Measurements from ENCODE around the gene NTM.

Gene NTM

DNA sequence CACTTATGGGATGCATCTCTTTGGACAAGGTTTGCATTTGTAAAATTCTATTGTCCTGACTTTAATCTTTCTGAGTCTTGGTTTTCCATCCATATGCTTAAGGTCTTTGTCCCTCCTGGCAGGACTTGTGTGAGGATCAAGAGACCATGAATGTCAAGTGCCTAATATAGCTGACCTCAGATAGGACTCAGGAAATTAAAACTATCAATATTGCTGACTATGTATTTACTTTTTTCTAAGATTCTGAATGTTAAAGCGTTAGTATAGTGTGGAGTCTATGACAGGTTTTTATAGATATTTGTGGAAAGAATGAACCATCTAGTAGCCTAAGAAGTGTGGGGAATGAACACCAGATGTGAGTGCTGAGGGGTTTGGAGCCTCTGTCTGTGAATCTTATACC lies 637.8 kb downstream of the NTM start:
- 100% methylated on average over 1 of the region's 1 CpG; no CpG with 5 or more reads in 1 of the 2 experiments for WGBS, 2 experiments (ENCODE audit: insufficient coverage in 2 of 2)
- Histone ChIP-seq H3K4me3 (ENCODE audit: extremely low read depth, insufficient read depth, low read length, poor library complexity, severe bottlenecking) (no peak overlapping the region), H3K36me3 (ENCODE audit: control insufficient read depth, insufficient read depth, low read length) (no peaks in the 10 kb centered on the region), H3K9me3 (ENCODE audit: control insufficient read depth, low read length) (no peaks in the 10 kb centered on the region), H3K4me1 (ENCODE audit: control insufficient read depth, insufficient read depth, low read length, poor library complexity, severe bottlenecking) (no peaks in the 10 kb centered on the region), H3K27ac (ENCODE audit: low read depth, low read length, severe bottlenecking) (no peak overlapping the region)

DNA sequence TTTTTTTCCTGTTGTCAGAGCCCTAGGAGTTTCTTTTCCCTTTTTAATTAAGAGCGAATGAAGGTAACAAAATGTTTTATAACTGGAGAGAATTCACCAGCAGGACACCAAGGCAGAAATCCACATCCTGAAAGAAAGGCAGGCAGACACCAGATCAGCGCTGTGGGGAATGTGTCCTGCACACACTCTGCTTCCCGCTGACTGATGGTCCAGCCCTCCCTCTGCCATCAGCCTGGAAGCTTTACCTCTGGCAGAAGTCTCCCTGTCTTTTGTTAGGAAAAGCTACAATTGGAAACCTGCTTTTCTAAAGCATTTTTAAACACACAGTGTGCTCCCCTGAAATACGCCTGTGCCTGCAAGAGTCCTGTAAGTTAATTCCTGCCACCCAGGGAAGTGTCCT lies 638.5 kb downstream of the NTM start:
- no peak overlapping the region for H3K4me3 ChIP-seq (ENCODE audit: extremely low read depth, insufficient read depth, low read length, poor library complexity, severe bottlenecking)
- no peaks in the 10 kb centered on the region for H3K36me3 ChIP-seq (ENCODE audit: control insufficient read depth, insufficient read depth, low read length)
- no peaks in the 10 kb centered on the region for H3K4me1 ChIP-seq (ENCODE audit: control insufficient read depth, insufficient read depth, low read length, poor library complexity, severe bottlenecking)
- no peak overlapping the region for H3K27ac ChIP-seq (ENCODE audit: low read depth, low read length, severe bottlenecking)
- WGBS, 2 experiments (ENCODE audit: insufficient coverage in 2 of 2), result 0 to 40% methylated on average over 1 to 2 of the region's 4 CpGs
- no peaks in the 10 kb centered on the region for H3K9me3 ChIP-seq (ENCODE audit: control insufficient read depth, low read length)

DNA sequence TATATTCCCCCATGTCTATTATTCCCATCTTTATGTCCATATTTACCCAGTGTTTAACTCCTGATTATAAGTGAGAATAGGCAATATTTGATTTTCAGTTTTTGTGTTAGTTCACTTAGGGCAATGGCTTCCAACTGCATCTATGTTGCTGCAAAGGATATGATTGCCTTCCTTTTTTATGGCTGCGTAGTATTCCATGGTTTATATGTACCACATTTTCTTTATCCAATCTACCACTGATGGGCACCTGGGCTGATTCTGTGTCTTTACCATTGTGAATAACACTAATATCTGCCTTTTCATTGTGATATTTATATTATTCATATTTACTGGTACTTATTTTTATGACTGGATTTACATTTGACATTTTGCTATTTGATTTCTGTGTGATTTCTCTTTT lies 649.6 kb downstream of the NTM start:
- Histone ChIP-seq H3K36me3 (ENCODE audit: control insufficient read depth, insufficient read depth, low read length) (no peaks in the 10 kb centered on the region), H3K27ac (ENCODE audit: low read depth, low read length, severe bottlenecking) (no peak overlapping the region)
- WGBS, 2 experiments (ENCODE audit: insufficient coverage in 2 of 2), result no CpG with 5 or more reads among the region's 1 CpG

DNA sequence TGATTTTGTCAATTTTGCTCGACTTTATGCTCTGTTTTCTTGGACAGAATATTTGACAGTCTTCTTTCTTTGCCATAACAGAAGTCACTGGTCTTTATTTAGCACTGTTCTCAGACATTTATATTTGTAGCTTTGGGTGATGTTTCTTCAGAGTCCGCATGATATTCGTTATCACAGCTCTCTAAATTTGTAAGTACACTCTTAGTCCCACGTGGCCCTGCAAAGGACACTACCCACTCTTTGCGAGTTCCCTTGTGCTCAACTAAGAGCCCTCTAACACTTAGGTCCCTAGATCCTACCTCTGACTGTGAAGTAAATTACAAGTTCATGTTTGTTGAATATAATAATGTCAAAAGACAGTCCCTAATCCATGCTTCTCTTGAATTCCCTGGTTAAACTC lies 651.9 kb downstream of the NTM start:
- 83% methylated on average over 1 of the region's 5 CpGs; no CpG with 5 or more reads in 1 of the 2 experiments for WGBS, 2 experiments (ENCODE audit: insufficient coverage in 2 of 2)
- H3K9me3 ChIP-seq (ENCODE audit: control insufficient read depth, low read length), result peaks cover 3% of the 10 kb centered on the region
- H3K4me1 ChIP-seq (ENCODE audit: control insufficient read depth, insufficient read depth, low read length, poor library complexity, severe bottlenecking), result peaks cover 19% of the 10 kb centered on the region
- H3K4me3 ChIP-seq (ENCODE audit: extremely low read depth, insufficient read depth, low read length, poor library complexity, severe bottlenecking), result no peak overlapping the region
- H3K27ac ChIP-seq (ENCODE audit: low read depth, low read length, severe bottlenecking), result no peak overlapping the region
- H3K36me3 ChIP-seq (ENCODE audit: control insufficient read depth, insufficient read depth, low read length), result no peaks in the 10 kb centered on the region

More for the DNA sequence above, 649.6 kb downstream of the NTM start:
- Histone ChIP-seq H3K4me1 (ENCODE audit: control insufficient read depth, insufficient read depth, low read length, poor library complexity, severe bottlenecking) (peaks cover 9% of the 10 kb centered on the region), H3K4me3 (ENCODE audit: extremely low read depth, insufficient read depth, low read length, poor library complexity, severe bottlenecking) (no peak overlapping the region), H3K9me3 (ENCODE audit: control insufficient read depth, low read length) (peaks cover 3% of the 10 kb centered on the region)

DNA sequence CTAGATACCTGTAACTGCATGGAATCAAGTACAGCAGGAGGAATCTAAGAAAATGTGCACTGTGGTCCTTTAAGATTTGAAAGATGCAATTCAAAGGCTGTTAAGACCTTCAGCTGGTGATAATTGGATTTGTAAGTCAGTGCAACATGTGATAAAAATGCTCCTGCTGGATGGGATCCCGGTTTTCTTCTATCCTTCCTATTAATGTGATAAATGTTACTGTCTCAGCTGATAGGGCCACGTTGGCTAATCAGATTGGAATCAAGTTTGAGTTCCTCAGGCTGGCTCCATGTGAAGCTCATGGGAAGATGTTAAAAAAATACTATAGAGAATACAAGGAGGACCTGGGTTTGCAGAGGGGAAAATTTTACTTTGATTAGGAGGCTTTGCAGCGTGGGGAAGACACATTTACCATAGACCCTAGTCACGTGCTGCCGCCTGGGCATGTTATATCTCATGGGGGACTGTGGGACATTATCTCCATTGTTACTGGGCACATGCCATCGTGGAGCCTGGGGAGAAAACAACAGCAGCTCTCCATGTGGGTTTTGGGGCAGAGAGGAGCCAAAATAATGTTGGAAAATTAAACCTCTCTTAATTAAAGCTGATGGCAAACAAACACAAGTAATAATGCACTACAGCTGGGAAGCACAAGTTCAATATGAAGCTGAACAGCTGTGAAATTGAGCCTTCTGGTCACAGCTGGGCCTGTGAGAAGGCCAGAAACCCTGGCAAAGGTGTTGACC lies 652.5 kb downstream of the NTM start:
- WGBS, 2 experiments (ENCODE audit: insufficient coverage in 2 of 2), result 92% methylated on average over 3 of the region's 6 CpGs; no CpG with 5 or more reads in 1 of the 2 experiments
- Histone ChIP-seq H3K4me1 (ENCODE audit: control insufficient read depth, insufficient read depth, low read length, poor library complexity, severe bottlenecking) (peaks cover 19% of the 10 kb centered on the region), H3K27ac (ENCODE audit: low read depth, low read length, severe bottlenecking) (no peak overlapping the region), H3K4me3 (ENCODE audit: extremely low read depth, insufficient read depth, low read length, poor library complexity, severe bottlenecking) (no peak overlapping the region), H3K36me3 (ENCODE audit: control insufficient read depth, insufficient read depth, low read length) (no peaks in the 10 kb centered on the region), H3K9me3 (ENCODE audit: control insufficient read depth, low read length) (peaks cover 3% of the 10 kb centered on the region)

DNA sequence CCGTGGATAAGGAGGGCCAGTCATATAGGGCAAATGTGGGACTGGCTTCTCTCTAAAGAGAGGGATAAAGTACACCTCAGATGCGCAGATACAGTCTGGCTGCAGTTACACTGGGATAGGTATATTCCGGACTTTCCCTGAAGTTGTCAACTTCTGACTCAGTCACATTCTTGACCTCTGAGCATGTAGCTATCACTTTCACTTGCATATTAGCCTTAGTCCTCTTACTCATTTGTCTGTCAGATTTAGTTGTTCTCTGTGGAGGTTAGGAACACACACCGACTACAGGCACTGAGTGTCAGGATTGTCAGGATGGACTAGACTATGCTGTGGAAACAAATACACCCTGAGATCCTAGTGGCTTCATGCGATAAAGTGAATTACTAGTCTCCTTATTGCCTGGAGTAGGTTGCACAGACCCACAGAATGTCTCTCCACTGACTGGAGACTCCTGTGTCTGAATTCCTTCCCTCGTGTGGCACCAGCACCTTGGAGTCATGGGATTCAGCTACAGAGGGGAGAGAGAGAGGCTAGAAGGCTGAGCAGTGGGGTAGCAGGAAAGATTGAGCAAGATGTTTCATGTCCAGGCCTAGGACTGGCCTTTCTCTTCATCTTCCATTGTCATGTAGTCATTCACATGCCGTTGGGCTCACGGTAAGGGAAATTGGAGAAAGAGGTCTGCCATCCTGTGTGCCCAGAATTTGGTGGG lies 654.3 kb downstream of the NTM start:
- Histone ChIP-seq H3K4me1 (ENCODE audit: control insufficient read depth, insufficient read depth, low read length, poor library complexity, severe bottlenecking) (peaks cover 19% of the 10 kb centered on the region), H3K27ac (ENCODE audit: low read depth, low read length, severe bottlenecking) (no peak overlapping the region)
- WGBS, 2 experiments (ENCODE audit: insufficient coverage in 2 of 2), result 85 to 89% methylated on average over 7 of the region's 8 CpGs

DNA sequence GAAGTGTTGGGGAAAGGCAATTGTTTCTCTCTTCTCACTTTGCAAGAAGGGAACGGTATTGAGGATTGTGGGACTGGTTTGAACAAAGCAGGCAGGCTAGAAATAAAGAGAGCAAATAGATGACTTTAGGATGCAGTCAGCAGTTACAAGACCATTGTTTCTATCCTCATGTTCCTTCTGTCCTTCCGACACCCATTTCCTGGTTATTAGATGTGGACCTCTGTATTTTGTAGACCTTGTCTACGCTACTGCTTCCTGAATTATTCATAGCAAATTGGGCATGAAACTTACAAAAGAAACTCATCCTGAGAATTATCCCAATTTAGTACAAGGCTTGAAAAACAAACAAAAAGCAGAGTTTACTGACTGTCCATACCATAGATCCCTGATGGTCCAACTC lies 656.3 kb downstream of the NTM start:
- H3K36me3 ChIP-seq (ENCODE audit: control insufficient read depth, insufficient read depth, low read length), result no peaks in the 10 kb centered on the region
- H3K27ac ChIP-seq (ENCODE audit: low read depth, low read length, severe bottlenecking), result no peak overlapping the region
- H3K4me1 ChIP-seq (ENCODE audit: control insufficient read depth, insufficient read depth, low read length, poor library complexity, severe bottlenecking), result peaks cover 19% of the 10 kb centered on the region
- H3K9me3 ChIP-seq (ENCODE audit: control insufficient read depth, low read length), result no peaks in the 10 kb centered on the region
- no peak overlapping the region for H3K4me3 ChIP-seq (ENCODE audit: extremely low read depth, insufficient read depth, low read length, poor library complexity, severe bottlenecking)
- WGBS, 2 experiments (ENCODE audit: insufficient coverage in 2 of 2), result 100% methylated on average over 1 of the region's 3 CpGs

More for the DNA sequence above, 654.3 kb downstream of the NTM start:
- H3K36me3 ChIP-seq (ENCODE audit: control insufficient read depth, insufficient read depth, low read length), result no peaks in the 10 kb centered on the region
- no peak overlapping the region for H3K4me3 ChIP-seq (ENCODE audit: extremely low read depth, insufficient read depth, low read length, poor library complexity, severe bottlenecking)
- peaks cover 3% of the 10 kb centered on the region for H3K9me3 ChIP-seq (ENCODE audit: control insufficient read depth, low read length)

DNA sequence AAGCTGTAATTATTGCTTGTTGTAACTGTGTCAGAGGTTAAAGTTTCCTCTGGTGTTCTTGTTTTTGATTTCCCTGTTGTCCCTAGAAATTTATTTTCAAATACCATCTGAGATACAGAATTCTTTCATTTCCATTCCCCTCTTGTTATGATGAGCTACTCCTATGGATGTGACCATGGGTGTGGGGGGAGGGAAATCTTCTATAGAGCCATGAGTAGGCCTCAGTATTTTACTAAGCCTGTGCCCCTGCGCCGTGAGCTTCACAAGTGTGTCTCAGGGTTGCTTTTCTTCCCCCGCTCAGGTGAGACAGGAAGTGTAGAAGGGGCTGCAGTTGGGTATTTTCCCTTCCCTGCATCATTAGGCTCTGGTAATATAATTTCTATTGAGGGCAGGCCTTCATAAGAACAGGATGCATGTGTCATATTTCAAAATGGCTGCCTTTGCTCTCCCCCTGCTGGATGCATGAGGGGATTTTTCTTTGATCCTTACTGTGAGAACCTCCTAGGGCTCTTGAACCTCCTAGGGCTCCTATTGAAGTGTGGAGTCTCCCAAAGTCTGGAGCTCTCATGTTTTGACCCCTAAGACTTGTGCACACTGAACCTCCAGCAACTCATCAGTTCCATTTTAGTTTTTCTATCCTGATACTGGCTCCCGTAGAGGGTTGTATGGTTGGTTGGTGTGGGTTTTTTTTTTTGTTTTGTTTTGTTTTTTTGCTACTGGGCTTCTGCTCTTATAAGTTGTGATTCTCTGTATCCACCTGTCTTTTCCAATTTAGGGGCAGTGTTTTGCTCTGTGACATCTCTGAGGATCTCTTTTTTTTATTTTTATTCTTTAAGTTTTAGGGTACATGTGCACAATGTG lies 658.2 kb downstream of the NTM start:
- H3K27ac ChIP-seq (ENCODE audit: low read depth, low read length, severe bottlenecking), result no peak overlapping the region
- H3K4me1 ChIP-seq (ENCODE audit: control insufficient read depth, insufficient read depth, low read length, poor library complexity, severe bottlenecking), result peaks cover 19% of the 10 kb centered on the region
- no peak overlapping the region for H3K4me3 ChIP-seq (ENCODE audit: extremely low read depth, insufficient read depth, low read length, poor library complexity, severe bottlenecking)
- no peaks in the 10 kb centered on the region for H3K9me3 ChIP-seq (ENCODE audit: control insufficient read depth, low read length)
- H3K36me3 ChIP-seq (ENCODE audit: control insufficient read depth, insufficient read depth, low read length), result no peaks in the 10 kb centered on the region
- WGBS, 2 experiments (ENCODE audit: insufficient coverage in 2 of 2), result 100% methylated on average over 3 of the region's 4 CpGs; no CpG with 5 or more reads in 1 of the 2 experiments

DNA sequence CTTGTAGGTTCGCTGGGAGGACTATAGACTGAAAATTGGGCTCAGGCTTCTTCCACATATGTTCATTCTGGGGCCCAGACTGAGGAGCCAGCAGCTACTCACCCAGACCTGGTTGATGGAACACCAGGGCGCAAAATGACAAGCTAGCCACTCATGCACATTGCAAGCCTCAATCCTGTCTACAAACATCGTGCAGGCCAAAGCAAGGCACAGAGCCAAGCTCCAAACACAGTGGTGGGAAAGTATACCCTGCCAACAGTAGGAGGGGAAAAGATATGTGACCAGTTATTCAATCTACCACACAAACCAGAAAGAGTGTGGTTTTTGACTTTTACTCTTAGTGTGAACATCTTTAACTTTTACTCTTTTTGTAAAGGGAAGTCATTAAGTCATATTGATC lies 660.5 kb downstream of the NTM start:
- H3K27ac ChIP-seq (ENCODE audit: low read depth, low read length, severe bottlenecking), result no peak overlapping the region
- no peaks in the 10 kb centered on the region for H3K9me3 ChIP-seq (ENCODE audit: control insufficient read depth, low read length)
- H3K4me1 ChIP-seq (ENCODE audit: control insufficient read depth, insufficient read depth, low read length, poor library complexity, severe bottlenecking), result peaks cover 9% of the 10 kb centered on the region
- no peaks in the 10 kb centered on the region for H3K36me3 ChIP-seq (ENCODE audit: control insufficient read depth, insufficient read depth, low read length)
- H3K4me3 ChIP-seq (ENCODE audit: extremely low read depth, insufficient read depth, low read length, poor library complexity, severe bottlenecking), result no peak overlapping the region
- 89 to 100% methylated on average over 1 to 2 of the region's 3 CpGs for WGBS, 2 experiments (ENCODE audit: insufficient coverage in 2 of 2)

DNA sequence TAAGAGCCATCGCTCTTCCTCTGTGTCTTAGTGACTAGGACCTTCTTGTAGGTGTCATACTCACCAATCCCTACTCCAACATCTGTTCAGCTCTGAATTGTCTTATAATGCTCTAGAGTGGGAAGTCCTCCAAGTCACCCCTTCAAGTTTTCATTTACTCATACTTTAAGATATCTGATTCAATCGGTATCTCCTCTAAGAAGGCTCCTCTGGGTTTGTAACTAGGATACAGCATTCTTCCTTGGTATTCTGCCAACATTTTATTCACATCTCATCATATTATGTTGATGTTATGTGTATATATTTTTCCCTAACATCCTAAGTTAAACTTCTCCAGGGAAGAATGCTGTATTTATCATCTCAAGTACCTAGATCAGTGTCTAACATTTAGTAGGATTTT lies 662.1 kb downstream of the NTM start:
- Histone ChIP-seq H3K36me3 (ENCODE audit: control insufficient read depth, insufficient read depth, low read length) (no peaks in the 10 kb centered on the region), H3K27ac (ENCODE audit: low read depth, low read length, severe bottlenecking) (no peak overlapping the region), H3K4me3 (ENCODE audit: extremely low read depth, insufficient read depth, low read length, poor library complexity, severe bottlenecking) (no peak overlapping the region), H3K4me1 (ENCODE audit: control insufficient read depth, insufficient read depth, low read length, poor library complexity, severe bottlenecking) (peaks cover 7% of the 10 kb centered on the region), H3K9me3 (ENCODE audit: control insufficient read depth, low read length) (no peaks in the 10 kb centered on the region)
- WGBS, 2 experiments (ENCODE audit: insufficient coverage in 2 of 2), result 92% methylated on average over 2 of the region's 2 CpGs; no CpG with 5 or more reads in 1 of the 2 experiments
